PC-9 (cell line): ENCODE results near the gene PCP4. TPM values are rescaled to one million over a fixed set of nuclear protein-coding genes. Genes with fewer than 3 reads are reported as not detected.

Source experiments
- Bru-seq: library from RNA; stranded (reverse); fragments of 400-500 nt; gene quantifications from one replicate; lab custom pipeline; 2021; lab: Mats Ljungman, UMichigan
- BruChase-seq, 2 experiments: library from RNA; stranded (reverse); fragments of 400-500 nt; gene quantifications; one replicate each; lab custom pipeline; 2021; lab: Mats Ljungman, UMichigan
- BruUV-seq: library from RNA; stranded (reverse); fragments of 400-500 nt; replicated peaks from 2 replicates; lab custom pipeline; 2021; lab: Mats Ljungman, UMichigan
- CTCF ChIA-PET: fragments of 300-600 bp; sonication (Branson Sonifier 250); formaldehyde crosslinking; loops from one replicate; lab custom pipeline; 2022; ENCODE audit warnings: antibody characterized with exemption; lab: Charles Lee
- POLR2A ChIA-PET: fragments of 300-600 bp; sonication (Branson Sonifier 250); formaldehyde crosslinking; loops from one replicate; lab custom pipeline; 2022; ENCODE audit warnings: antibody characterized with exemption; ENCODE audit not compliant: unreplicated experiment; lab: Charles Lee
- DNase-seq, 2 experiments: peaks; one replicate each; pipeline versions ENCODE4 v3.0.0 to v3.0.0-alpha.2; 2015 to 2022; ENCODE audit warnings: mixed read lengths in 1 of 2
- H2AFZ ChIP-seq: fragments of 200-600 bp; sonication (generic); 2 replicates; pipeline ENCODE4 v1.8.1; 2017; ENCODE audit warnings: antibody characterized with exemption
- H3F3A ChIP-seq: fragments of 200-600 bp; sonication (generic); 2 replicates; pipeline ENCODE4 v1.8.1; 2017; ENCODE audit warnings: antibody characterized with exemption, mild to moderate bottlenecking, low read depth; ENCODE audit not compliant: insufficient read depth
- H3K27ac ChIP-seq: fragments of 200-600 bp; sonication (generic); 2 replicates; pipeline ENCODE4 v1.6.1; 2016; ENCODE audit warnings: mixed run types
- H3K27me3 ChIP-seq: fragments of 200-600 bp; sonication (generic); 2 replicates; pipeline ENCODE4 v1.6.1; 2016; ENCODE audit warnings: low read depth, mixed run types; ENCODE audit not compliant: insufficient read depth
- H3K36me3 ChIP-seq: fragments of 200-600 bp; sonication (generic); 2 replicates; pipeline ENCODE4 v1.6.1; 2016; ENCODE audit warnings: low read depth, mixed run types
- H3K4me1 ChIP-seq: fragments of 200-600 bp; sonication (generic); replicated peaks from 2 replicates; pipeline ENCODE4 v1.6.1; 2016; ENCODE audit warnings: mixed run types; ENCODE audit not compliant: insufficient read depth
- H3K4me2 ChIP-seq: fragments of 200-600 bp; sonication (generic); 2 replicates; pipeline ENCODE4 v1.6.1; 2017; ENCODE audit warnings: mixed run types
- H3K4me3 ChIP-seq: fragments of 200-600 bp; sonication (generic); 2 replicates; pipeline ENCODE4 v1.6.1; 2016; ENCODE audit warnings: mixed run types
- H3K79me2 ChIP-seq: fragments of 200-600 bp; sonication (generic); 2 replicates; pipeline ENCODE4 v1.6.1; 2017; ENCODE audit warnings: low read depth, mixed run types
- H3K9me2 ChIP-seq: fragments of 200-600 bp; sonication (generic); 2 replicates; pipeline ENCODE4 v1.8.1; 2017; ENCODE audit warnings: mild to moderate bottlenecking; ENCODE audit not compliant: insufficient read depth
- H3K9me3 ChIP-seq: fragments of 200-600 bp; sonication (generic); 2 replicates; pipeline ENCODE4 v1.8.1; 2016; ENCODE audit warnings: low read depth; ENCODE audit not compliant: insufficient read depth
- H4K20me1 ChIP-seq: fragments of 200-600 bp; sonication (generic); 2 replicates; pipeline ENCODE4 v1.8.1; 2017; ENCODE audit not compliant: insufficient read depth
- EZH2 ChIP-seq: fragments of 200-600 bp; sonication (generic); IDR thresholded peaks from 2 replicates; pipeline ENCODE4 v1.8.0; 2017; ENCODE audit warnings: antibody characterized with exemption, low read depth
- intact Hi-C: fragments of 100-400 bp; cut with micrococcal nuclease; formaldehyde crosslinking; loops from one replicate; pipeline ENCODE4 v1.10.0; 2022; ENCODE audit not compliant: unreplicated experiment
- long read RNA-seq: library from polyadenylated mRNA; stranded (forward); transcript quantifications from one replicate; pipeline ENCODE4 v2.0.0, GENCODE V29; 2022
- total RNA-seq: library from RNA; stranded (reverse); gene quantifications from 2 replicates; pipeline ENCODE4 v1.2.3, GENCODE V29; 2021
- TF ChIP-seq, protein P1 (sequence below): fragments of 200-600 bp; sonication (generic); conservative IDR thresholded peaks from 2 replicates; pipeline ENCODE4 v1.6.1; 2017; ENCODE audit warnings: mixed run types, antibody characterized with exemption, mild to moderate bottlenecking, moderate library complexity

The PCP4 gene
- total RNA-seq: not detected in 2 replicates
- not detected for Bru-seq, nascent RNA
- BruChase-seq, experiment 1, labeled RNA remaining after a 2-hour chase: not detected
- BruChase-seq, experiment 2, labeled RNA remaining after a 6-hour chase: not detected
- long read RNA-seq: 0 reads

DNA sequence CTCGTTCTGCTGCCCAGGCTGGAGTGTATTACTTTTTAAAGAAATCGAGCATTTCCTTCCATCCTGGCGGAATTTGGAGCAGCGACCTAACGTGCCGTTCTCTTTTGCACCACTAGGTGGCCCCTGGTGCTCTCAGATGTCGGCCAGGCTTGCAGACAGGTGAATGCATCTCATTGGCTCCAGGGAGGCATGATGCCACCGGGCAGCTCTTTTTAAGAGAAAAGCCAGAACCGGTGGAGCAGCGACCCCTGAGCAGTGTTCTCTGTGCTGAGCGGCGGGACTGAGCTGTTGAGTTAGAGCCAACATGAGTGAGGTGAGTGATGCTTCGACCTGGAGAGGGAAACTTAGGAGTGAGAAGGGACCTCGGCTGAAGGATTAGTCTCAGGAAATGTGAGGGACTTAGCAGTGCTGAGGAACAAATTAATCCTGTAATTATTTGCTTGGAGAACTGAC lies at the start of gene PCP4:
PCP4 (plus strand) TSS at position 241 of the 453 bp plus-strand sequence; CDS start at position 305, 64 bp downstream.
- TF ChIP-seq, protein P1, sequence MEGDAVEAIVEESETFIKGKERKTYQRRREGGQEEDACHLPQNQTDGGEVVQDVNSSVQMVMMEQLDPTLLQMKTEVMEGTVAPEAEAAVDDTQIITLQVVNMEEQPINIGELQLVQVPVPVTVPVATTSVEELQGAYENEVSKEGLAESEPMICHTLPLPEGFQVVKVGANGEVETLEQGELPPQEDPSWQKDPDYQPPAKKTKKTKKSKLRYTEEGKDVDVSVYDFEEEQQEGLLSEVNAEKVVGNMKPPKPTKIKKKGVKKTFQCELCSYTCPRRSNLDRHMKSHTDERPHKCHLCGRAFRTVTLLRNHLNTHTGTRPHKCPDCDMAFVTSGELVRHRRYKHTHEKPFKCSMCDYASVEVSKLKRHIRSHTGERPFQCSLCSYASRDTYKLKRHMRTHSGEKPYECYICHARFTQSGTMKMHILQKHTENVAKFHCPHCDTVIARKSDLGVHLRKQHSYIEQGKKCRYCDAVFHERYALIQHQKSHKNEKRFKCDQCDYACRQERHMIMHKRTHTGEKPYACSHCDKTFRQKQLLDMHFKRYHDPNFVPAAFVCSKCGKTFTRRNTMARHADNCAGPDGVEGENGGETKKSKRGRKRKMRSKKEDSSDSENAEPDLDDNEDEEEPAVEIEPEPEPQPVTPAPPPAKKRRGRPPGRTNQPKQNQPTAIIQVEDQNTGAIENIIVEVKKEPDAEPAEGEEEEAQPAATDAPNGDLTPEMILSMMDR: peak; percentile 85
- TF ChIP-seq EZH2: no peak
- ChIA-PET CTCF (no interaction called here), POLR2A (no interaction called here)
- Histone ChIP-seq H3K4me2 (no peak within 1 kb of the TSS), H3K27me3 (peaks cover 35% of the 10 kb centered on the region), H3K79me2 (no peaks in the 10 kb centered on the region), H4K20me1 (no peaks in the 10 kb centered on the region), H3K9me3 (no peaks in the 10 kb centered on the region), H3K36me3 (no peaks in the 10 kb centered on the region), H3K9me2 (no peaks in the 10 kb centered on the region), H3K4me1 (no peaks in the 10 kb centered on the region), H3K27ac (no peak within 1 kb of the TSS), H2AFZ (no peak within 1 kb of the TSS), H3F3A (no peaks in the 10 kb centered on the region), H3K4me3 (no peak within 1 kb of the TSS)
- intact Hi-C loops: loop anchor here (1.0 kb wide), 1 partner anchor 254 kb away; no protein-coding TSS in a partner anchor
- BruUV-seq: no TSS peak
- DNase-seq: peak; percentile 28 to 46

DNA sequence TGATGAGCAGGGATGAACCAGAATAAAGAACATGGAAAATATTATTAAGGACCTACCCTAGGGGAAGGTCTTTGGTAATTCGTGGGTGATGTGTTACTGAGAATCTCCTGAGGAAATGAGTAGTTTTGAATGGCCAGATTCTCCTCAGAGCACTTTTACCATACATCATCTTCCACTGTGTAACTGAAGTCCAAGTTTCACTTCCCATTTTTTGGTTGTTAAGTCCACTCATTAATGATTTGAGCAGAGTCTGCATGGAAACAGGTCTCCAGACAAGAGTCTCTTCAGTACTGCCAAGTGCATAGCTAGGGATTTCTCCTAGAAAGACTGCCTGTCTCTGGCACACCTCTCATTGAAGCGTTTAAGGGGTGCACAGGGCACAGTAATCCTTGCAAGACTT lies 48.7 kb upstream of the PCP4 start:
- intact Hi-C loops: no loop called here
- Histone ChIP-seq H3K36me3 (no peaks in the 10 kb centered on the region), H3K9me2 (no peaks in the 10 kb centered on the region), H2AFZ (no peak overlapping the region), H3K9me3 (no peaks in the 10 kb centered on the region), H3K4me3 (no peak overlapping the region), H3K27ac (no peak overlapping the region), H3K79me2 (no peaks in the 10 kb centered on the region), H3K4me2 (no peak overlapping the region), H3K27me3 (no peaks in the 10 kb centered on the region), H4K20me1 (no peaks in the 10 kb centered on the region), H3F3A (no peaks in the 10 kb centered on the region), H3K4me1 (no peaks in the 10 kb centered on the region)
- BruUV-seq: no TSS peak
- DNase-seq: no peak
- POLR2A ChIA-PET: no interaction called here
- TF ChIP-seq, protein P1: no peak
- no peak for TF ChIP-seq EZH2
- CTCF ChIA-PET: no interaction called here

DNA sequence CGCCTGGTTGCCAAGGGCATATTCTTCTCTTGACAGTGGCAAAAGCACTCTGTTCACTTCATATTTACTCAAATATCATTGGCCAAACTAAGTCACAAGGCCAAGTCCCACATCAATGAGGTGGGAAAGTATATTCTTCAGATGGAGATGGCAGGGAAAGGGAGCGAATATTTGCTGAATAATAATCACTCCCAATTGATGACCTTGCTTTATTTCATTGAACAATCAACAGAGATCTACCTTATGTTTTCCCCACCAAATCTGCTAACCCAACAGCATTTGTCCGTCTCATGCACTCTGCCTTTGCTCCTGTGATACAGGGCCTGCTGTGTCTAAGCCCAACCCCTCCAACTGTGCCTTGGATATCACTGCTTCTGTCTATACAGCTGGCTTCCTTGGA lies 45.2 kb upstream of the PCP4 start:
- Histone ChIP-seq H3K36me3 (no peaks in the 10 kb centered on the region), H3K27me3 (no peaks in the 10 kb centered on the region), H3K9me3 (no peaks in the 10 kb centered on the region), H4K20me1 (no peaks in the 10 kb centered on the region), H3K79me2 (no peaks in the 10 kb centered on the region), H3K4me1 (no peaks in the 10 kb centered on the region), H3K9me2 (no peaks in the 10 kb centered on the region), H3K27ac (no peak overlapping the region), H3K4me3 (no peak overlapping the region), H2AFZ (no peak overlapping the region), H3F3A (no peaks in the 10 kb centered on the region), H3K4me2 (no peak overlapping the region)
- no TSS peak for BruUV-seq
- no peak for TF ChIP-seq EZH2
- TF ChIP-seq, protein P1: no peak
- ChIA-PET POLR2A (no interaction called here), CTCF (no interaction called here)
- intact Hi-C loops: no loop called here
- DNase-seq: no peak
